ENCODE data around the gene SURF6.
A peak's percentile ranks its signal among the peaks of the same experiment; 100 is the strongest.

The SURF6 gene

DNA sequence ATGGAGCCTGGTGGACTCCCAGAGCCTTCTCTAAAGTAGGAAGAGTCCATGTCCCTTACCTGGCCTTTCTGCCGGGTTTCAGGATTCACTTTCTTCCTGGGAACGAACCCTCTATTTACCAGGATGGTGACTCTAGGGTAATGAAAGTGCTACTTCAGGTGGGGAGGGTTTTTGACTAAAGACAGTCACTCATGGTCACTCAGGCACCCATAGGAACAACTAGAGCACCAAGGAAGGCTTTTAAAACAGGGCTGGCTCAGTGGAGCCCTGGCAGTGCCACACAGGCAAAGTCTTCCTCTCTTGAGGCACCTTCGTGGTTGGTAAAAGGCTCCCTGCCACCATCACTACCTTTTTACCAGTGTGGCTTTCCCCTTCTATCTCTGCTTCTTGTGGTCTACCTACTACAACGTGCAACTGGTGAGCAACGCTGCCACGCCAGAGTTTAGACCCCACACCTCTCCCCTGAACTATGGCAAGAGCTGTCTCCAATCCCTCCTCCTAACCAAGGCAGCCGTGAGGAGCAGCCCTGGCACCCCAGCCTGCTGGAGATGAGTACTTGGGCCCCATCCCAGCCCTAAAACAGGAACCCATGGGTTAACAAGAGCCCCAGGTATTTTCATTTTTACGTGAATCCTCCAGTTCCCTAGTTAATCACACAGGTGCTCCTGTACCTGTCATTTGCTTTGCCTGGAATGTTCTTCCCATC lies 16.8 kb upstream of the SURF6 start:
- Histone ChIP-seq H3K79me2 (ENCODE audit: control insufficient read depth, low read length) (peaks cover 58% of the 10 kb centered on the region), H3K4me1 (ENCODE audit: control insufficient read depth, low read length) (peaks cover 49% of the 10 kb centered on the region), H3K4me2 (ENCODE audit: low read length) (no peak overlapping the region), H3K9me3 (ENCODE audit: control insufficient read depth, insufficient read depth, low read length) (no peaks in the 10 kb centered on the region), H3K36me3 (ENCODE audit: control insufficient read depth, low read length) (peaks cover 61% of the 10 kb centered on the region), H3K9me2 (replicated peaks; ENCODE audit: control insufficient read depth, low read length) (no peaks in the 10 kb centered on the region), H3K27me3 (ENCODE audit: control insufficient read depth, low read length) (no peaks in the 10 kb centered on the region), H4K20me1 (ENCODE audit: control insufficient read depth, insufficient read depth, low read depth, low read length) (peaks cover 16% of the 10 kb centered on the region; the same call in 1 of the 2 replicates), H3K4me3 (ENCODE audit: low read length) (no peak overlapping the region), H3K27ac (ENCODE audit: low read depth, low read length) (peak overlapping the region; percentile 19; the same call in 1 of the 2 replicates), H3F3A (ENCODE audit: control insufficient read depth, insufficient read depth) (peaks cover 74% of the 10 kb centered on the region)
- TF ChIP-seq, protein P1, sequence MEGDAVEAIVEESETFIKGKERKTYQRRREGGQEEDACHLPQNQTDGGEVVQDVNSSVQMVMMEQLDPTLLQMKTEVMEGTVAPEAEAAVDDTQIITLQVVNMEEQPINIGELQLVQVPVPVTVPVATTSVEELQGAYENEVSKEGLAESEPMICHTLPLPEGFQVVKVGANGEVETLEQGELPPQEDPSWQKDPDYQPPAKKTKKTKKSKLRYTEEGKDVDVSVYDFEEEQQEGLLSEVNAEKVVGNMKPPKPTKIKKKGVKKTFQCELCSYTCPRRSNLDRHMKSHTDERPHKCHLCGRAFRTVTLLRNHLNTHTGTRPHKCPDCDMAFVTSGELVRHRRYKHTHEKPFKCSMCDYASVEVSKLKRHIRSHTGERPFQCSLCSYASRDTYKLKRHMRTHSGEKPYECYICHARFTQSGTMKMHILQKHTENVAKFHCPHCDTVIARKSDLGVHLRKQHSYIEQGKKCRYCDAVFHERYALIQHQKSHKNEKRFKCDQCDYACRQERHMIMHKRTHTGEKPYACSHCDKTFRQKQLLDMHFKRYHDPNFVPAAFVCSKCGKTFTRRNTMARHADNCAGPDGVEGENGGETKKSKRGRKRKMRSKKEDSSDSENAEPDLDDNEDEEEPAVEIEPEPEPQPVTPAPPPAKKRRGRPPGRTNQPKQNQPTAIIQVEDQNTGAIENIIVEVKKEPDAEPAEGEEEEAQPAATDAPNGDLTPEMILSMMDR (IDR thresholded peaks at IDR 0.05; ENCODE audit: low read depth, low read length, poor library complexity, severe bottlenecking): no peak
- TF ChIP-seq EZH2phosphoT487 (IDR thresholded peaks at IDR 0.05; ENCODE audit: borderline replicate concordance, low read length): no peak

GRCh38 chr9:133351908-133352634 lies 16.1 kb upstream of the SURF6 start:
- Histone ChIP-seq H3K4me3 (ENCODE audit: low read length) (no peak overlapping the region), H3K27ac (ENCODE audit: low read depth, low read length) (0 out of 2 replicates have a peak overlapping the region, but pooled peaks have one; percentile 19), H3K9me3 (ENCODE audit: control insufficient read depth, insufficient read depth, low read length) (no peaks in the 10 kb centered on the region), H4K20me1 (ENCODE audit: control insufficient read depth, insufficient read depth, low read depth, low read length) (peaks cover 16% of the 10 kb centered on the region; the same call in 1 of the 2 replicates), H3K79me2 (ENCODE audit: control insufficient read depth, low read length) (peaks cover 57% of the 10 kb centered on the region), H3K9me2 (replicated peaks; ENCODE audit: control insufficient read depth, low read length) (no peaks in the 10 kb centered on the region), H3K4me1 (ENCODE audit: control insufficient read depth, low read length) (peaks cover 42% of the 10 kb centered on the region), H3K36me3 (ENCODE audit: control insufficient read depth, low read length) (peaks cover 58% of the 10 kb centered on the region), H3F3A (ENCODE audit: control insufficient read depth, insufficient read depth) (peaks cover 74% of the 10 kb centered on the region), H3K27me3 (ENCODE audit: control insufficient read depth, low read length) (no peaks in the 10 kb centered on the region), H3K4me2 (ENCODE audit: low read length) (no peak overlapping the region)
- TF ChIP-seq, protein P1 (IDR thresholded peaks at IDR 0.05; ENCODE audit: low read depth, low read length, poor library complexity, severe bottlenecking): peak; percentile 84
- TF ChIP-seq EZH2phosphoT487 (IDR thresholded peaks at IDR 0.05; ENCODE audit: borderline replicate concordance, low read length): no peak

DNA sequence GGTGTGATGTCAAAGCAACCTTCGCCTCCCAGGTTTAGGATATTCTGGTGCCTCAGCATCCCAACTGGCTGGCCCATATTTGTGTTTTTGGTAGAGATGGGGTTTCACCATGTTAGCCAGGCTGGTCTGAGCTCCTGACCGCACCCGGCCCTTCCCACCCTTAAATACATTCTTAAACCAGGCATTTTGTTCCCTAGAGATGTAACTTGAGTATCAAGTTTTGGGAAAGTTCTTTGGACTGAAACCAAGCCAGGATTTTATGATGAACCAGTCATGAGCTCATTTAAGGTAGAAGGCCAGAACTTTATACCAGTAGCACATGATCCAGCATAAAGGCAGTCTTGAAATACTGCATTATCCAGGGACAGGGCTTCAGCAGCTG lies 15.5 kb upstream of the SURF6 start:
- Histone ChIP-seq H3K27me3 (ENCODE audit: control insufficient read depth, low read length) (no peaks in the 10 kb centered on the region), H3K79me2 (ENCODE audit: control insufficient read depth, low read length) (peaks cover 57% of the 10 kb centered on the region), H3F3A (ENCODE audit: control insufficient read depth, insufficient read depth) (peaks cover 74% of the 10 kb centered on the region), H3K9me2 (replicated peaks; ENCODE audit: control insufficient read depth, low read length) (no peaks in the 10 kb centered on the region), H3K4me1 (ENCODE audit: control insufficient read depth, low read length) (peaks cover 42% of the 10 kb centered on the region), H3K27ac (ENCODE audit: low read depth, low read length) (no peak overlapping the region), H3K9me3 (ENCODE audit: control insufficient read depth, insufficient read depth, low read length) (no peaks in the 10 kb centered on the region), H3K36me3 (ENCODE audit: control insufficient read depth, low read length) (peaks cover 58% of the 10 kb centered on the region), H3K4me3 (ENCODE audit: low read length) (no peak overlapping the region), H4K20me1 (ENCODE audit: control insufficient read depth, insufficient read depth, low read depth, low read length) (peaks cover 16% of the 10 kb centered on the region; the same call in 1 of the 2 replicates), H3K4me2 (ENCODE audit: low read length) (no peak overlapping the region)
- TF ChIP-seq, protein P1 (IDR thresholded peaks at IDR 0.05; ENCODE audit: low read depth, low read length, poor library complexity, severe bottlenecking): no peak
- no peak for TF ChIP-seq EZH2phosphoT487 (IDR thresholded peaks at IDR 0.05; ENCODE audit: borderline replicate concordance, low read length)
